Adrenal gland (tissue), 5 donors: ENCODE data around the gene GPR158.

ENCODE experiments used
- CTCF ChIP-seq, 6 experiments: fragments of 450-650 bp in 4 of 6; fragments of 200-600 bp in 2 of 6; sonication (generic) in 1 of 6; IDR thresholded peaks; 1 replicate in 5 of 6; 2 replicates in 1 of 6; pipeline versions ENCODE4 v1.5.1 to v1.8.0; 2016 to 2021; ENCODE audit warnings: antibody characterized with exemption in 6 of 6, mild to moderate bottlenecking in 2 of 6, moderate library complexity in 1 of 6
- POLR2A ChIP-seq, 2 donors: fragments of 450-650 bp; IDR thresholded peaks; one replicate each; pipeline ENCODE4 v1.6.1; 2017; ENCODE audit warnings: antibody characterized with exemption in 2 of 2, mild to moderate bottlenecking in 2 of 2, moderate library complexity in 1 of 2
- donor health status: DM: no; HTN: no; CAD: no.

- TF ChIP-seq CTCF (IDR thresholded peaks at IDR 0.05): no peak
- no peak for TF ChIP-seq POLR2A (IDR thresholded peaks at IDR 0.05)
These were observed 7.8 kb downstream of the GPR158 start for GRCh38 chr10:25182636-25183035.
